ENCODE results near the gene MCU. TPM values are rescaled to one million over a fixed set of nuclear protein-coding genes. Genes with fewer than 3 reads are reported as not detected.
"Not testable (repeated sequence)": the region's sequence is repeated elsewhere in the genome, so short reads cannot be mapped to it uniquely, and the experiment has no call there.

Gene MCU
- total and polyA plus RNA-seq, 3 donors from 2014 or later: 15.0 to 20.0 (median 16.9) TPM

DNA sequence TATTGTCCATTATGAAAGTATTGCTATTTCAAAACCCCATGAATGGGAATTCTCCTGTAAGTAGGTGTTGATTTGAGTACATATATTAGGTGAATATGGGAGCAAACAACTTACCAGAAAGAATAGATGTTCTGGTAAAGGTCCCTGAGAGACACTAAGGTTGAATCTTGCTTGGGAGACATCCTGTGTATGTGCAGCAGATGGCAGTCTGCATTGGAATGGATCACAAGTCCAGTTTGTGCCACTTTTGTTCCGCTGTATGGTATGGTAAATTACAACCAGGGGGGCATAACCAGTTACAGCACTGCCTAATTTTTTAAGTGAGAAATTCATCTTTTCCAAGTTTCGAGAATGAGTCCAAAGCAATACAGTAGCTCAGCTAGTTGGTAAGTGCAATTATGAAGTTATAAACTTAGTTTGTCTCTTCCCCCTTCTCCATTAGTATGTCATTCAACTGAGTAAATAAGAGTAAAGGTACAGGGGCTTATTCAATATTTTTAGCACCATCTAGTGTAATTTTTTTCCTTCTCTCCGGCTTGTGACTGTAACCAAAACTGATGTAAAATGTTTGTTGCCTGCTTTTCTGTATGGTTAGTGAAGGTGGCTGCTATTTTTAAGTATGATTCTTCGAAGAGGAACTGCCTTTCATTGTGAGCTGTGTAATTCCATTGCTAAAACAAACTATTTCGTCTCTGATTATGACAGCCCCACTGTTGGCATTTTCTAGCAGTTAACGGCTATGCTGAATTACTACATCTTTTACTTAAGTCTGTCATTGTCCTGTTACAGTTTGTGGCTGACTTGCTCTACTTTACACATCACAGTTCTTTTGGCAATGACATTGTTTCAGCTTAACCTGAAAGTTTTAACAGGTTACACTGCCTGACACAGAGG, 2.8 kb downstream of the MCU start:
- DNase-seq: peak; percentile 34
- no peak overlapping the region for H3K4me3 ChIP-seq
- WGBS, 2 donors: 61 to 67% methylated on average over 6 of the region's 6 CpGs
- TF ChIP-seq POLR2A (IDR thresholded peaks at IDR 0.05): no peak
- TF ChIP-seq CTCF (IDR thresholded peaks at IDR 0.05): peak in 1 of 3 experiments; percentile 26
- H3K4me1 ChIP-seq: peaks cover 2% of the 10 kb centered on the region
- no peak overlapping the region for H3K27ac ChIP-seq
- no peaks in the 10 kb centered on the region for H3K9me3 ChIP-seq
- H3K36me3 ChIP-seq (ENCODE audit: low read depth, missing control alignments): no peaks in the 10 kb centered on the region
- no peaks in the 10 kb centered on the region for H3K27me3 ChIP-seq
- intact Hi-C loops (cut with DNase I; ENCODE audit: low total_unique reads): loop anchor here (10.0 kb wide), 1 partner anchor 140 kb away; no protein-coding TSS in a partner anchor

- Histone ChIP-seq H3K27me3 (no peaks in the 10 kb centered on the region), H3K27ac (no peak overlapping the region), H3K4me3 (no peak overlapping the region), H3K36me3 (ENCODE audit: low read depth, missing control alignments) (no peaks in the 10 kb centered on the region), H3K9me3 (no peaks in the 10 kb centered on the region), H3K4me1 (peaks cover 2% of the 10 kb centered on the region)
- DNase-seq: no peak
- intact Hi-C loops (cut with DNase I; ENCODE audit: low total_unique reads): loop anchor here (10.0 kb wide), 1 partner anchor 139 kb away; no protein-coding TSS in a partner anchor
- TF ChIP-seq CTCF (IDR thresholded peaks at IDR 0.05): no peak
- TF ChIP-seq POLR2A (IDR thresholded peaks at IDR 0.05): no peak
- 71 to 92% methylated on average over 3 of the region's 3 CpGs for WGBS, 2 donors
Observed at GRCh38 chr10:72695496-72695895, 3.6 kb downstream of the MCU start.

- H3K4me3 ChIP-seq: no peak overlapping the region
- TF ChIP-seq CTCF (IDR thresholded peaks at IDR 0.05) (no peak), POLR2A (IDR thresholded peaks at IDR 0.05) (no peak)
- intact Hi-C loops (cut with DNase I; ENCODE audit: low total_unique reads): loop anchor here (10.0 kb wide), 1 partner anchor 137 kb away; no protein-coding TSS in a partner anchor
- H3K36me3 ChIP-seq (ENCODE audit: low read depth, missing control alignments): no peaks in the 10 kb centered on the region
- DNase-seq: no peak
- H3K27ac ChIP-seq: no peak overlapping the region
- H3K27me3 ChIP-seq: no peaks in the 10 kb centered on the region
- H3K4me1 ChIP-seq: peaks cover 2% of the 10 kb centered on the region
- H3K9me3 ChIP-seq: no peaks in the 10 kb centered on the region
Observed at GRCh38 chr10:72697716-72698115, 5.8 kb downstream of the MCU start.

GRCh38 chr10:72702465-72702864, 10.5 kb downstream of the MCU start:
- DNase-seq; H3K4me1 ChIP-seq; intact Hi-C loops (cut with DNase I; ENCODE audit: low total_unique reads); H3K4me3 ChIP-seq; H3K36me3 ChIP-seq (ENCODE audit: low read depth, missing control alignments); H3K27me3 ChIP-seq; H3K9me3 ChIP-seq; H3K27ac ChIP-seq: not testable (repeated sequence)
- WGBS, 2 donors: 96 to 100% methylated on average over 5 of the region's 5 CpGs

GRCh38 chr10:72702868-72703581, 11.1 kb downstream of the MCU start:
- H3K4me1 ChIP-seq: no peaks in the 10 kb centered on the region
- no peaks in the 10 kb centered on the region for H3K36me3 ChIP-seq (ENCODE audit: low read depth, missing control alignments)
- WGBS, 2 donors: 57 to 70% methylated on average over 3 of the region's 3 CpGs
- H3K27ac ChIP-seq: no peak overlapping the region
- H3K4me3 ChIP-seq: no peak overlapping the region
- no peaks in the 10 kb centered on the region for H3K9me3 ChIP-seq
- intact Hi-C loops (cut with DNase I; ENCODE audit: low total_unique reads): no loop called here
- no peak for TF ChIP-seq CTCF (IDR thresholded peaks at IDR 0.05)
- TF ChIP-seq POLR2A (IDR thresholded peaks at IDR 0.05): no peak
- no peaks in the 10 kb centered on the region for H3K27me3 ChIP-seq
- no peak for DNase-seq

Measured in testis (tissue), 3 donors.